ENCODE results near the gene TRAF4. TPM values are rescaled to one million over a fixed set of nuclear protein-coding genes. Genes with fewer than 3 reads are reported as not detected.

TRAF4 gene
- total and polyA plus RNA-seq, 9 of the 15 experiments (the other 6 are each of a cell fraction or from before 2014, with no cell fraction given): 2.4 to 147 (median 72.4) TPM

DNA sequence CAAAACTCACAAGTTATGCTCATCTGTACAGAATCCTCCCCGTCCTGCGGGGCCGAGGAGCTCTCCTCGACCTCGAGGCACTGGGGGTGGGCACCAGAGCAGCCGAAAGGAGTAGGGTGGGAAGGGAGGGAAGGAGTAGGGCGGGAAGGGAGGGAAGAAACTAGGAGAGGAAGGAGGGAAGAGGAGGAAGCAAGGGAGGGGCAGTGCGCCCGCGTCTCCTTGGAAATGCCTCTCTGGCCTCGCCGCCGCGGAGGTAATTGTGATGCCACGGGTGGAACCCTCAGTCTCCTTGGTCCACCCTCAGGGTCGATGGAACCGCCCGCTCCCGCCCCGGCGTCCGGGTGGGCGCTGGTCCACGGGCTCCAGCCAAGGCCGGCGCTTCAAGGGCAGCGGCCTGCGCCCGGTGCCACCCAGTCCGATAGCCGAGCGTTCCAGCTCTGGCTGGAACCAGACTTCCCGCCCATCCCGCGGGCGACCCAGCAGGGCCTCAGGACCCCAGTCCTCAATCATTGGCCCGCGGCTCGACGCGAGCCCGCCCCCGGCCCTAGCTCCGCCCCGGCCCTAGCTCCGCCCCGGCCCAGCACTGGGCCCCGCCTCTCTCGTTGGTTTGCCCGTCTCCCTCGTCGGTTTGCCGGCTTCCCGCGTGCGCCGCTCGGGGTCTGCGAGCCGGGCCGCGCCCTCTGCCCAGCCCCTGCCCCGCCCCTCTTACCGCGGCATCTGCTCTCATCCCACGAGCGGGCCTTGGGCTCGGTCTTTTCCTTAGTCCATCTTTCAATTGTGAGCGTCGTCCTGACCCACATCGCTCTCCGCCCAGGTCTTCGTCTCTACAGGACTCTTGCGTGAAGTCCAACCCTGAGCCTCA lies 32.7 kb upstream of the TRAF4 start (continued):
- TF ChIP-seq TGIF2 (CRISPR knock-in tag; IDR thresholded peaks at IDR 0.05): no peak
- TF ChIP-seq, protein P1, sequence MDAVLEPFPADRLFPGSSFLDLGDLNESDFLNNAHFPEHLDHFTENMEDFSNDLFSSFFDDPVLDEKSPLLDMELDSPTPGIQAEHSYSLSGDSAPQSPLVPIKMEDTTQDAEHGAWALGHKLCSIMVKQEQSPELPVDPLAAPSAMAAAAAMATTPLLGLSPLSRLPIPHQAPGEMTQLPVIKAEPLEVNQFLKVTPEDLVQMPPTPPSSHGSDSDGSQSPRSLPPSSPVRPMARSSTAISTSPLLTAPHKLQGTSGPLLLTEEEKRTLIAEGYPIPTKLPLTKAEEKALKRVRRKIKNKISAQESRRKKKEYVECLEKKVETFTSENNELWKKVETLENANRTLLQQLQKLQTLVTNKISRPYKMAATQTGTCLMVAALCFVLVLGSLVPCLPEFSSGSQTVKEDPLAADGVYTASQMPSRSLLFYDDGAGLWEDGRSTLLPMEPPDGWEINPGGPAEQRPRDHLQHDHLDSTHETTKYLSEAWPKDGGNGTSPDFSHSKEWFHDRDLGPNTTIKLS (IDR thresholded peaks at IDR 0.05; ENCODE audit: borderline replicate concordance, low read depth): no peak
- TF ChIP-seq HOXB6 (CRISPR knock-in tag; IDR thresholded peaks at IDR 0.05; ENCODE audit: borderline replicate concordance): no peak
- TF ChIP-seq, protein P2, sequence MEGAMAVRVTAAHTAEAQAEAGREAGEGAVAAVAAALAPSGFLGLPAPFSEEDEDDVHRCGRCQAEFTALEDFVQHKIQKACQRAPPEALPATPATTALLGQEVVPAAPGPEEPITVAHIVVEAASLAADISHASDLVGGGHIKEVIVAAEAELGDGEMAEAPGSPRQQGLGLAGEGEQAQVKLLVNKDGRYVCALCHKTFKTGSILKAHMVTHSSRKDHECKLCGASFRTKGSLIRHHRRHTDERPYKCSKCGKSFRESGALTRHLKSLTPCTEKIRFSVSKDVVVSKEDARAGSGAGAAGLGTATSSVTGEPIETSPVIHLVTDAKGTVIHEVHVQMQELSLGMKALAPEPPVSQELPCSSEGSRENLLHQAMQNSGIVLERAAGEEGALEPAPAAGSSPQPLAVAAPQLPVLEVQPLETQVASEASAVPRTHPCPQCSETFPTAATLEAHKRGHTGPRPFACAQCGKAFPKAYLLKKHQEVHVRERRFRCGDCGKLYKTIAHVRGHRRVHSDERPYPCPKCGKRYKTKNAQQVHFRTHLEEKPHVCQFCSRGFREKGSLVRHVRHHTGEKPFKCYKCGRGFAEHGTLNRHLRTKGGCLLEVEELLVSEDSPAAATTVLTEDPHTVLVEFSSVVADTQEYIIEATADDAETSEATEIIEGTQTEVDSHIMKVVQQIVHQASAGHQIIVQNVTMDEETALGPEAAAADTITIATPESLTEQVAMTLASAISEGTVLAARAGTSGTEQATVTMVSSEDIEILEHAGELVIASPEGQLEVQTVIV (CRISPR knock-in tag; IDR thresholded peaks at IDR 0.05; ENCODE audit: borderline replicate concordance): no peak
- no peak for TF ChIP-seq ZFP36 (IDR thresholded peaks at IDR 0.05; ENCODE audit: low read depth, low read length, partially characterized antibody)
- no peak for TF ChIP-seq ZNF586 (CRISPR knock-in tag; conservative IDR thresholded peaks at IDR 0.05)
- TF ChIP-seq CBX1 (IDR thresholded peaks at IDR 0.05; ENCODE audit: low read depth): 0 out of 2 replicates have a peak, but pooled peaks have one; percentile 53
- TF ChIP-seq, protein P3, sequence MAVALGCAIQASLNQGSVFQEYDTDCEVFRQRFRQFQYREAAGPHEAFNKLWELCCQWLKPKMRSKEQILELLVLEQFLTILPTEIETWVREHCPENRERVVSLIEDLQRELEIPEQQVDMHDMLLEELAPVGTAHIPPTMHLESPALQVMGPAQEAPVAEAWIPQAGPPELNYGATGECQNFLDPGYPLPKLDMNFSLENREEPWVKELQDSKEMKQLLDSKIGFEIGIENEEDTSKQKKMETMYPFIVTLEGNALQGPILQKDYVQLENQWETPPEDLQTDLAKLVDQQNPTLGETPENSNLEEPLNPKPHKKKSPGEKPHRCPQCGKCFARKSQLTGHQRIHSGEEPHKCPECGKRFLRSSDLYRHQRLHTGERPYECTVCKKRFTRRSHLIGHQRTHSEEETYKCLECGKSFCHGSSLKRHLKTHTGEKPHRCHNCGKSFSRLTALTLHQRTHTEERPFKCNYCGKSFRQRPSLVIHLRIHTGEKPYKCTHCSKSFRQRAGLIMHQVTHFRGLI (CRISPR knock-in tag; IDR thresholded peaks at IDR 0.05): no peak
- no peak for TF ChIP-seq ZFP1 (CRISPR knock-in tag; IDR thresholded peaks at IDR 0.05)
- TF ChIP-seq HMGN3 (IDR thresholded peaks at IDR 0.05; ENCODE audit: borderline replicate concordance, extremely low read depth, insufficient read length, low read depth, low read length): peak; percentile 97
- TF ChIP-seq SRF (CRISPR knock-in tag; IDR thresholded peaks at IDR 0.05): peak in 1 of 2 experiments; percentile 10; a peak in 1 of 4 replicates
- no peak for TF ChIP-seq ZNF444 (CRISPR knock-in tag; IDR thresholded peaks at IDR 0.05)
- no peak for TF ChIP-seq ZNF274 (IDR thresholded peaks at IDR 0.05; ENCODE audit: borderline replicate concordance, low read depth, low read length)
- TF ChIP-seq, protein P4, sequence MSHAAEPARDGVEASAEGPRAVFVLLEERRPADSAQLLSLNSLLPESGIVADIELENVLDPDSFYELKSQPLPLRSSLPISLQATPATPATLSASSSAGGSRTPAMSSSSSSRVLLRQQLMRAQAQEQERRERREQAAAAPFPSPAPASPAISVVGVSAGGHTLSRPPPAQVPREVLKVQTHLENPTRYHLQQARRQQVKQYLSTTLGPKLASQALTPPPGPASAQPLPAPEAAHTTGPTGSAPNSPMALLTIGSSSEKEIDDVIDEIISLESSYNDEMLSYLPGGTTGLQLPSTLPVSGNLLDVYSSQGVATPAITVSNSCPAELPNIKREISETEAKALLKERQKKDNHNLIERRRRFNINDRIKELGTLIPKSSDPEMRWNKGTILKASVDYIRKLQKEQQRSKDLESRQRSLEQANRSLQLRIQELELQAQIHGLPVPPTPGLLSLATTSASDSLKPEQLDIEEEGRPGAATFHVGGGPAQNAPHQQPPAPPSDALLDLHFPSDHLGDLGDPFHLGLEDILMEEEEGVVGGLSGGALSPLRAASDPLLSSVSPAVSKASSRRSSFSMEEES (CRISPR knock-in tag; IDR thresholded peaks at IDR 0.05): no peak
- TF ChIP-seq, protein P5, sequence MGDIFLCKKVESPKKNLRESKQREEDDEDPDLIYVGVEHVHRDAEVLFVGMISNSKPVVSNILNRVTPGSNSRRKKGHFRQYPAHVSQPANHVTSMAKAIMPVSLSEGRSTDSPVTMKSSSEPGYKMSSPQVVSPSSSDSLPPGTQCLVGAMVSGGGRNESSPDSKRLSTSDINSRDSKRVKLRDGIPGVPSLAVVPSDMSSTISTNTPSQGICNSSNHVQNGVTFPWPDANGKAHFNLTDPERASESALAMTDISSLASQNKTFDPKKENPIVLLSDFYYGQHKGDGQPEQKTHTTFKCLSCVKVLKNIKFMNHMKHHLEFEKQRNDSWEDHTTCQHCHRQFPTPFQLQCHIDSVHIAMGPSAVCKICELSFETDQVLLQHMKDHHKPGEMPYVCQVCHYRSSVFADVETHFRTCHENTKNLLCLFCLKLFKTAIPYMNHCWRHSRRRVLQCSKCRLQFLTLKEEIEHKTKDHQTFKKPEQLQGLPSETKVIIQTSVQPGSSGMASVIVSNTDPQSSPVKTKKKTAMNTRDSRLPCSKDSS (IDR thresholded peaks at IDR 0.05; ENCODE audit: low read depth, partially characterized antibody): no peak

Data from K562 (cell line).